KMS-11 (cell line): ENCODE results near the gene MAML2.

Source experiments
- H2AFZ ChIP-seq: fragments of 200-600 bp; sonication (generic); 2 replicates; pipeline ENCODE4 v1.6.1; 2016; ENCODE audit warnings: antibody characterized with exemption, mixed run types, low read depth
- H3K27ac ChIP-seq: fragments of 200-600 bp; sonication (generic); 2 replicates; pipeline ENCODE4 v1.6.1; 2016; ENCODE audit warnings: mild to moderate bottlenecking, mixed run types
- H3K27me3 ChIP-seq: fragments of 200-600 bp; sonication (generic); 2 replicates; pipeline ENCODE4 v1.6.1; 2017; ENCODE audit warnings: mild to moderate bottlenecking, low read depth, mixed run types, moderate library complexity; ENCODE audit not compliant: insufficient read depth
- H3K36me3 ChIP-seq: fragments of 200-600 bp; sonication (generic); 2 replicates; pipeline ENCODE4 v1.6.1; 2017; ENCODE audit warnings: mild to moderate bottlenecking, mixed run types; ENCODE audit not compliant: insufficient read depth
- H3K4me1 ChIP-seq: fragments of 200-600 bp; sonication (generic); 2 replicates; pipeline ENCODE4 v1.6.1; 2016; ENCODE audit warnings: mild to moderate bottlenecking, low read depth, mixed run types; ENCODE audit not compliant: poor library complexity, severe bottlenecking
- H3K4me2 ChIP-seq: fragments of 200-600 bp; sonication (generic); 2 replicates; pipeline ENCODE4 v1.7.0; 2016; ENCODE audit warnings: mild to moderate bottlenecking, mixed run types
- H3K4me3 ChIP-seq: fragments of 200-600 bp; sonication (generic); IDR thresholded peaks from 2 replicates; pipeline ENCODE4 v1.6.1; 2017; ENCODE audit warnings: low read depth, low read length, mixed read lengths; ENCODE audit not compliant: insufficient read depth
- H3K79me2 ChIP-seq: fragments of 200-600 bp; sonication (generic); 2 replicates; pipeline ENCODE4 v1.6.1; 2016; ENCODE audit warnings: low read depth, mixed run types; ENCODE audit not compliant: insufficient read depth
- H3K9ac ChIP-seq: fragments of 200-600 bp; sonication (generic); 2 replicates; pipeline ENCODE4 v1.6.1; 2016; ENCODE audit warnings: mild to moderate bottlenecking, mixed run types
- H4K20me1 ChIP-seq: fragments of 200-600 bp; sonication (generic); 2 replicates; pipeline ENCODE4 v1.6.1; 2016; ENCODE audit warnings: mild to moderate bottlenecking, mixed run types; ENCODE audit not compliant: insufficient read depth
- CTCF ChIP-seq: fragments of 200-600 bp; sonication (generic); conservative IDR thresholded peaks from 2 replicates; pipeline ENCODE4 v1.6.1; 2017; ENCODE audit warnings: low read depth, mild to moderate bottlenecking, antibody characterized with exemption, low read length, moderate library complexity, mixed read lengths

MAML2 gene

GRCh38 chr11:96332126-96332771 lies 10.7 kb downstream of the MAML2 start:
- no peak overlapping the region for H3K4me3 ChIP-seq
- H3K4me1 ChIP-seq, result peaks cover 24% of the 10 kb centered on the region
- no peak overlapping the region for H2AFZ ChIP-seq
- no peak for TF ChIP-seq CTCF
- H3K27me3 ChIP-seq, result no peaks in the 10 kb centered on the region
- H3K79me2 ChIP-seq, result no peaks in the 10 kb centered on the region
- no peaks in the 10 kb centered on the region for H3K36me3 ChIP-seq
- no peak overlapping the region for H3K4me2 ChIP-seq
- H3K27ac ChIP-seq, result no peak overlapping the region
- no peaks in the 10 kb centered on the region for H4K20me1 ChIP-seq
- H3K9ac ChIP-seq, result no peak overlapping the region

DNA sequence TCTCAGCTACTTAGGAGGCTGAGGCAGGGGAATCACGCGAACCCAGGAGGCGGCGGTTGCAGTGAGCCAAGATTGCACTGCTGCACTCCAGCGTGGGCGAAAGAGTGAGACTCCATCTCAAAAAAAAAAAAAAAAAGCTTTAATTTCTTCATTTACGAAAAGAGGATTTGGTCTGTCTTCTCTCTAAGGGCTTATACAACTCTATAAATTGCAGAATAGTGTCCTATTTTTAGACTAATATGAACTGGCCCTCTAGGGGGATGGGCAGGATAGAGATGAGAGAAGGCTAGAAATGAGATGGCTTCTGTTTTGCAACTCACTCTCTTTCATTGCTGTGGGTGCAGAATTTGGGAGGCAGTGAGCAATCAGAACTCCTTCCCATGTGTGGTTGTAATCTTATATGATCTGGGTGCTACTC lies 11.3 kb downstream of the MAML2 start:
- H3K79me2 ChIP-seq, result no peaks in the 10 kb centered on the region
- no peak overlapping the region for H3K4me2 ChIP-seq
- no peaks in the 10 kb centered on the region for H3K36me3 ChIP-seq
- H3K27me3 ChIP-seq, result no peaks in the 10 kb centered on the region
- H3K4me1 ChIP-seq, result peaks cover 18% of the 10 kb centered on the region
- H2AFZ ChIP-seq, result no peak overlapping the region
- H3K4me3 ChIP-seq, result no peak overlapping the region
- no peak for TF ChIP-seq CTCF
- no peaks in the 10 kb centered on the region for H4K20me1 ChIP-seq
- H3K27ac ChIP-seq, result no peak overlapping the region
- no peak overlapping the region for H3K9ac ChIP-seq

- no peaks in the 10 kb centered on the region for H3K36me3 ChIP-seq
- no peaks in the 10 kb centered on the region for H4K20me1 ChIP-seq
- no peak overlapping the region for H3K4me2 ChIP-seq
- H3K9ac ChIP-seq, result no peak overlapping the region
- TF ChIP-seq CTCF, result no peak
- H2AFZ ChIP-seq, result no peak overlapping the region
- no peak overlapping the region for H3K27ac ChIP-seq
- no peaks in the 10 kb centered on the region for H3K27me3 ChIP-seq
- H3K4me3 ChIP-seq, result no peak overlapping the region
- peaks cover 17% of the 10 kb centered on the region for H3K4me1 ChIP-seq
- no peaks in the 10 kb centered on the region for H3K79me2 ChIP-seq
Observed at GRCh38 chr11:96330511-96330859, 12.5 kb downstream of the MAML2 start.

DNA sequence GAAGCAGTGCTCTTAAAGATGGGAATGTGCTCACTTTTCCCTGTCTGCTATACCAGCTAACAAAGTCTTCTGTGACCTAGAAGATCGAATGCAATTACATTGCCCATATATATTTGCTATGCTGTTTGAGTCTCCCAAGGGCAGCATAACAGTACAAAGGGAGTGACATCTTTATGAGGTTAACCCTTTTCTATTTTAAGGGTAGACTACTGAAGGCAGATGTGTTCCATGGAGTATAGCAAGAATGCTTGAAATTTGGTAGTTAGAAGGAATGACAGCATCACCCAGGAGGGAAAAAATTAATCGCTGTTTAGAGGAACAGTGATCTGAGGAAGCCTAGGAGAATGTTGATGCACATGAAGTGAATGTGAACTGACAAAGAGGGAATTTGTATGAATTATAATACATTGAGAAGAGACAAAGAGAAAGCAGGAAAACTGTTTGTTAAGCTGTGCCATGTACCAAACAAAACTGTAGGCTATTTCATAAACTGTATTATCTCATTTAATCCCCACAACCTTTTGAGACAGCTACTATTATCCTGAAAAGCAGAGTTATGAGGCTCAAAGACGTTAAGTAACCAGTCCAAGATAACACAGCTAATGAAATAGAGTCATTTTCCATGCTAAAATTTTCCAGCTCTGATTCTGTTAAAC lies 13.0 kb downstream of the MAML2 start:
- TF ChIP-seq CTCF, result no peak
- Histone ChIP-seq H3K27ac (no peak overlapping the region), H3K4me1 (peaks cover 17% of the 10 kb centered on the region), H4K20me1 (no peaks in the 10 kb centered on the region), H3K79me2 (no peaks in the 10 kb centered on the region), H3K27me3 (no peaks in the 10 kb centered on the region), H3K36me3 (no peaks in the 10 kb centered on the region), H3K4me3 (no peak overlapping the region), H3K4me2 (no peak overlapping the region), H2AFZ (no peak overlapping the region), H3K9ac (no peak overlapping the region)
